HL-60 (cell line): ENCODE data around the gene IER3IP1.

Source experiments
- DNase-seq, 2 experiments: peaks; one replicate each; pipeline ENCODE4 v3.0.0-alpha.2; 2010 to 2020; ENCODE audit warnings: low read depth in 1 of 2, low spot score in 1 of 2
- H3K27ac ChIP-seq: fragments of 250-450 bp; sonication (Bioruptor Pico); replicated peaks from 2 replicates; pipeline ENCODE4 v1.5.1; 2020; ENCODE audit warnings: mild to moderate bottlenecking, moderate library complexity
- H3K27me3 ChIP-seq: fragments of 250-450 bp; sonication (Bioruptor Pico); 2 replicates; pipeline ENCODE4 v1.5.1; 2021; ENCODE audit warnings: mild to moderate bottlenecking, moderate library complexity; ENCODE audit not compliant: insufficient read depth, poor library complexity, severe bottlenecking
- H3K4me3 ChIP-seq: replicated peaks from 2 replicates; pipeline ENCODE4 v1.5.1; 2011; ENCODE audit warnings: mild to moderate bottlenecking, control low read depth, low read length; ENCODE audit not compliant: insufficient read depth
- GABPA ChIP-seq: IDR thresholded peaks from 2 replicates; pipeline ENCODE4 v1.6.1; 2012; ENCODE audit warnings: low read depth
- POLR2AphosphoS5 ChIP-seq: IDR thresholded peaks from 2 replicates; pipeline ENCODE4 v1.6.1; 2012; ENCODE audit warnings: low read depth
- SPI1 ChIP-seq: IDR thresholded peaks from 2 replicates; pipeline ENCODE4 v1.6.1; 2012; ENCODE audit warnings: low read depth, mild to moderate bottlenecking, borderline replicate concordance
- long read RNA-seq: library from polyadenylated mRNA; unstranded; transcript quantifications from one replicate; pipeline ENCODE4 v2.0.0, GENCODE V29; 2020
- TF ChIP-seq, protein P1 (sequence below): IDR thresholded peaks from one replicate; pipeline ENCODE4 v1.5.1; 2011; ENCODE audit warnings: low read length, control low read depth, inconsistent platforms; ENCODE audit not compliant: insufficient read depth
- TF ChIP-seq, protein P2 (sequence below): IDR thresholded peaks from 2 replicates; pipeline ENCODE4 v1.6.1; 2012; ENCODE audit warnings: low read depth; ENCODE audit not compliant: insufficient replicate concordance

Gene IER3IP1, protein sequence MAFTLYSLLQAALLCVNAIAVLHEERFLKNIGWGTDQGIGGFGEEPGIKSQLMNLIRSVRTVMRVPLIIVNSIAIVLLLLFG
- long read RNA-seq, transcript IER3IP1-201 (3 exons, 3,689 nt) = major isoform, 982 of 982 reads
- long read RNA-seq, partial matches to known transcripts = 0 of 982 reads
- long read RNA-seq, other reads (novel, unspliced or antisense) = 0 of 982 reads

DNA sequence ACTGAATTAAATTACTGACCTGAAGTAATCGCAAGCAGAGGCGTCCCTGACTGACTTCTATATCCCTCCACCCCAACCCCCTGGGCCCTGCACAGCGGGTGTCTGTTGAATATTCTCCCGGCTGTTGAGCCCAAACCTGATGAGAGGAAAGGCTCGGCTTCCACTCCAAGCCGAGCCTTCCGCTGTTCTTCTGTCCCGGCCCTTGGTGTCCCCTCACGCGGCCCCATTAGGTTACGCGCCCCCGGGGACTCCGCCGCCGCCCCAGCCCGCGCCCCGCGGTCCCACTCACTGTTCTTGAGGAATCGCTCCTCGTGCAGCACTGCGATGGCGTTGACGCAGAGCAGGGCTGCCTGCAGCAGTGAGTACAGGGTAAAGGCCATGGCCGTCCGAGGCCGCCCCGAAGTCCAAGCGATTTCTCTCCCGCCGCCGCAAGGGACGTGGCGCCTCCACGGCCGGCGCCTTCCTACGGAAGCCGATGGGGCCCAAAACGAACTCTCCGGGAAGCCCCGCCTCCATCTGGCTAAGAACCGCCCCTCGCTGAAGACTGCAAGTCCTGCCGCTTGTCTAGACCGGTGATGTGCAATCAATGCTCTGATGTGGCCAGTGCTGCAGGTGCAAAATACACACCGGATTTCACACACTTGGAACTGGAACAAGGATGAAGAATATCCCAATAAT is at the start of gene IER3IP1:
Gene IER3IP1, minus strand, starts transcription at position 467 of the 678 bp plus-strand sequence. Its CDS starts 87 bp downstream, at position 380.
- Histone ChIP-seq H3K4me3 (peak within 1 kb of the TSS; percentile 92), H3K27ac (peak within 1 kb of the TSS; percentile 86), H3K27me3 (no peaks in the 10 kb centered on the region)
- TF ChIP-seq SPI1 (no peak), GABPA (no peak), POLR2AphosphoS5 (peak; percentile 90)
- TF ChIP-seq, protein P1, sequence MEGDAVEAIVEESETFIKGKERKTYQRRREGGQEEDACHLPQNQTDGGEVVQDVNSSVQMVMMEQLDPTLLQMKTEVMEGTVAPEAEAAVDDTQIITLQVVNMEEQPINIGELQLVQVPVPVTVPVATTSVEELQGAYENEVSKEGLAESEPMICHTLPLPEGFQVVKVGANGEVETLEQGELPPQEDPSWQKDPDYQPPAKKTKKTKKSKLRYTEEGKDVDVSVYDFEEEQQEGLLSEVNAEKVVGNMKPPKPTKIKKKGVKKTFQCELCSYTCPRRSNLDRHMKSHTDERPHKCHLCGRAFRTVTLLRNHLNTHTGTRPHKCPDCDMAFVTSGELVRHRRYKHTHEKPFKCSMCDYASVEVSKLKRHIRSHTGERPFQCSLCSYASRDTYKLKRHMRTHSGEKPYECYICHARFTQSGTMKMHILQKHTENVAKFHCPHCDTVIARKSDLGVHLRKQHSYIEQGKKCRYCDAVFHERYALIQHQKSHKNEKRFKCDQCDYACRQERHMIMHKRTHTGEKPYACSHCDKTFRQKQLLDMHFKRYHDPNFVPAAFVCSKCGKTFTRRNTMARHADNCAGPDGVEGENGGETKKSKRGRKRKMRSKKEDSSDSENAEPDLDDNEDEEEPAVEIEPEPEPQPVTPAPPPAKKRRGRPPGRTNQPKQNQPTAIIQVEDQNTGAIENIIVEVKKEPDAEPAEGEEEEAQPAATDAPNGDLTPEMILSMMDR = no peak
- TF ChIP-seq, protein P2, sequence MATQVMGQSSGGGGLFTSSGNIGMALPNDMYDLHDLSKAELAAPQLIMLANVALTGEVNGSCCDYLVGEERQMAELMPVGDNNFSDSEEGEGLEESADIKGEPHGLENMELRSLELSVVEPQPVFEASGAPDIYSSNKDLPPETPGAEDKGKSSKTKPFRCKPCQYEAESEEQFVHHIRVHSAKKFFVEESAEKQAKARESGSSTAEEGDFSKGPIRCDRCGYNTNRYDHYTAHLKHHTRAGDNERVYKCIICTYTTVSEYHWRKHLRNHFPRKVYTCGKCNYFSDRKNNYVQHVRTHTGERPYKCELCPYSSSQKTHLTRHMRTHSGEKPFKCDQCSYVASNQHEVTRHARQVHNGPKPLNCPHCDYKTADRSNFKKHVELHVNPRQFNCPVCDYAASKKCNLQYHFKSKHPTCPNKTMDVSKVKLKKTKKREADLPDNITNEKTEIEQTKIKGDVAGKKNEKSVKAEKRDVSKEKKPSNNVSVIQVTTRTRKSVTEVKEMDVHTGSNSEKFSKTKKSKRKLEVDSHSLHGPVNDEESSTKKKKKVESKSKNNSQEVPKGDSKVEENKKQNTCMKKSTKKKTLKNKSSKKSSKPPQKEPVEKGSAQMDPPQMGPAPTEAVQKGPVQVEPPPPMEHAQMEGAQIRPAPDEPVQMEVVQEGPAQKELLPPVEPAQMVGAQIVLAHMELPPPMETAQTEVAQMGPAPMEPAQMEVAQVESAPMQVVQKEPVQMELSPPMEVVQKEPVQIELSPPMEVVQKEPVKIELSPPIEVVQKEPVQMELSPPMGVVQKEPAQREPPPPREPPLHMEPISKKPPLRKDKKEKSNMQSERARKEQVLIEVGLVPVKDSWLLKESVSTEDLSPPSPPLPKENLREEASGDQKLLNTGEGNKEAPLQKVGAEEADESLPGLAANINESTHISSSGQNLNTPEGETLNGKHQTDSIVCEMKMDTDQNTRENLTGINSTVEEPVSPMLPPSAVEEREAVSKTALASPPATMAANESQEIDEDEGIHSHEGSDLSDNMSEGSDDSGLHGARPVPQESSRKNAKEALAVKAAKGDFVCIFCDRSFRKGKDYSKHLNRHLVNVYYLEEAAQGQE = no peak
- peak; percentile 86 to 97 for DNase-seq

DNA sequence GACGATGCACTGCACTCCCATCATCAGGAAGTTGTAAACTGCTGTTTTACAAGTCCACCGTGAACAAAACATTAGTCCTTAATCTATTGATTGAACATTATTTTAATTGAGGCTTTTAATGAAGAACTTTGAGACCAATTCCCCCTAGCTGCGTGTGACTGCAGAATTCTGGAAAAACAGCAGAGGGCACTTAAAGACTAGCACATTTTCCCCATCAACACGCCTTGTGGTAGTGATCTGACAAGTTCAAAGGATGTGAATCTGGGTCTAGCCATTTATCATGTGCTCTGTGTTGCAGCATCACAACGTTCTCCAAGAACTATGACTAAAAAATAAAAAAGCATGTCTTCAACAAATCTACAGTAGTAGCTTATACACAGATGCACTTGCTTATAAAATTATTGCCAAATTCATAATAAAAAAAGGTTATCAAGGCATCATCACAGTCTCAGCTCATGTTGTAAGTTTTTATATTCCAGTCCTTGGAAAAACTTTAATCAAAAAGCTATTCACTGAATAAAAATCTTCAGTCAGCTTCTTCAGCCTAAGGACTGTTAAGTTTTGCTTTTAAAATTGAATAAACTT is 39.5 kb upstream of the IER3IP1 start:
- peak; percentile 23 to 46 for DNase-seq
- no peak for TF ChIP-seq SPI1
- TF ChIP-seq, protein P1 = peak; percentile 48
- TF ChIP-seq, protein P2 = no peak
- no peak for TF ChIP-seq GABPA
- TF ChIP-seq POLR2AphosphoS5 = no peak
- peaks cover 34% of the 10 kb centered on the region for H3K27me3 ChIP-seq

DNA sequence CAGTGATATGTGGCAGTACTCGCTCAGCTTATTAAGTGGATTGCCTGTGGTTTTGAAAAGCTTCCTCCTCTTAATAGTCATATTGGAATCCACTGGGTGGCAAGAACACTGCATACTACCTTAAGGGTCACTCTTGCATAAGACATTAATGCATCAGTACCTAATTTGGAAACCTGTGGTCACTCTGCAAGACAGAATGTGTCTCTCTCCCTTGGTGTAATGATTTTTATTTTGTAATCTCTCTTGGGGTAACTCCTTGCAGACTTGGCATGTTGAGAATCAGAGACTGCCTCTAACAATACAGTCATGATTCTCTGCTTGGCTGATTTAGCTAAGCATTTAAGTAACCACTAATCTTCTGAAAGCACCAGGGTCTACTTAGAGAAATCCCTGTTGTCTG is 33.0 kb upstream of the IER3IP1 start:
- no peak for TF ChIP-seq GABPA
- TF ChIP-seq, protein P1 = no peak
- TF ChIP-seq, protein P2 = no peak
- no peak for DNase-seq
- Histone ChIP-seq H3K4me3 (no peak overlapping the region), H3K27me3 (peaks cover 22% of the 10 kb centered on the region), H3K27ac (no peak overlapping the region)

More for the DNA sequence above, 39.5 kb upstream of the IER3IP1 start:
- Histone ChIP-seq H3K27ac (no peak overlapping the region), H3K4me3 (no peak overlapping the region)
